RWPE2 (cell line): ENCODE measurements around the gene DESI2.

Experiments
- ATAC-seq: fragments of 200-7000 bp; cut with Tn5 transposase; 3 replicates; pipeline ENCODE4 v1.9.1; 2021; ENCODE audit warnings: low read depth
- DNase-seq: peaks from one replicate; pipeline ENCODE4 v3.0.0-alpha.2; 2020; ENCODE audit warnings: low spot score
- H3K27ac ChIP-seq: fragments of 450-650 bp; 2 replicates; pipeline ENCODE4 v1.5.1; 2017; ENCODE audit warnings: mild to moderate bottlenecking; ENCODE audit not compliant: poor library complexity, severe bottlenecking
- H3K27me3 ChIP-seq: fragments of 250-450 bp; sonication (Bioruptor Pico); 2 replicates; pipeline ENCODE4 v1.5.1; 2021; ENCODE audit warnings: mild to moderate bottlenecking, moderate library complexity; ENCODE audit not compliant: insufficient read depth, poor library complexity, severe bottlenecking
- H3K36me3 ChIP-seq: fragments of 250-450 bp; sonication (Bioruptor Pico); 2 replicates; pipeline ENCODE4 v1.5.1; 2020; ENCODE audit warnings: low read depth, mild to moderate bottlenecking, moderate library complexity
- H3K4me1 ChIP-seq: fragments of 250-450 bp; sonication (Bioruptor Pico); 2 replicates; pipeline ENCODE4 v1.5.1; 2021; ENCODE audit warnings: mild to moderate bottlenecking, moderate library complexity; ENCODE audit not compliant: insufficient read depth, poor library complexity, severe bottlenecking
- H3K4me3 ChIP-seq: fragments of 250-450 bp; sonication (Bioruptor Pico); 2 replicates; pipeline ENCODE4 v1.5.1; 2021; ENCODE audit warnings: mild to moderate bottlenecking, moderate library complexity; ENCODE audit not compliant: severe bottlenecking
- H3K9me3 ChIP-seq: fragments of 250-450 bp; sonication (Bioruptor Pico); 2 replicates; pipeline ENCODE4 v1.5.1; 2021; ENCODE audit warnings: mild to moderate bottlenecking, moderate library complexity; ENCODE audit not compliant: severe bottlenecking
- CTCF ChIP-seq: fragments of 450-650 bp; IDR thresholded peaks from one replicate; pipeline ENCODE4 v1.5.1; 2017; ENCODE audit warnings: mild to moderate bottlenecking, moderate library complexity; ENCODE audit not compliant: poor library complexity, severe bottlenecking

Gene DESI2

GRCh38 chr1:244709076-244709475 lies 56.1 kb downstream of the DESI2 start:
- no peak overlapping the region for H3K4me3 ChIP-seq
- H3K36me3 ChIP-seq: no peaks in the 10 kb centered on the region
- H3K9me3 ChIP-seq: no peaks in the 10 kb centered on the region
- DNase-seq (no peak), ATAC-seq (no peak)
- no peaks in the 10 kb centered on the region for H3K27me3 ChIP-seq
- no peaks in the 10 kb centered on the region for H3K4me1 ChIP-seq
- no peak overlapping the region for H3K27ac ChIP-seq
- TF ChIP-seq CTCF: no peak

GRCh38 chr1:244709476-244710368 lies 56.8 kb downstream of the DESI2 start:
- H3K4me1 ChIP-seq: no peaks in the 10 kb centered on the region
- H3K27me3 ChIP-seq: no peaks in the 10 kb centered on the region
- ATAC-seq (no peak), DNase-seq (no peak)
- no peaks in the 10 kb centered on the region for H3K9me3 ChIP-seq
- no peak overlapping the region for H3K27ac ChIP-seq
- H3K4me3 ChIP-seq: no peak overlapping the region
- no peak for TF ChIP-seq CTCF
- no peaks in the 10 kb centered on the region for H3K36me3 ChIP-seq

- TF ChIP-seq CTCF: no peak
- H3K36me3 ChIP-seq: no peaks in the 10 kb centered on the region
- ATAC-seq: no peak
- H3K9me3 ChIP-seq: no peaks in the 10 kb centered on the region
- no peak overlapping the region for H3K27ac ChIP-seq
- H3K4me3 ChIP-seq: no peak overlapping the region
- no peak for DNase-seq
- H3K4me1 ChIP-seq: no peaks in the 10 kb centered on the region
- no peaks in the 10 kb centered on the region for H3K27me3 ChIP-seq
These were observed 57.6 kb downstream of the DESI2 start for GRCh38 chr1:244710474-244711062.

GRCh38 chr1:244712669-244713068 lies 59.7 kb downstream of the DESI2 start:
- ATAC-seq: no peak
- no peak for TF ChIP-seq CTCF

GRCh38 chr1:244713332-244713731 lies 60.4 kb downstream of the DESI2 start:
- no peaks in the 10 kb centered on the region for H3K9me3 ChIP-seq
- ATAC-seq (no peak), DNase-seq (no peak)
- H3K27ac ChIP-seq: no peak overlapping the region
- H3K4me1 ChIP-seq: no peaks in the 10 kb centered on the region
- H3K27me3 ChIP-seq: no peaks in the 10 kb centered on the region
- no peak overlapping the region for H3K4me3 ChIP-seq
- no peaks in the 10 kb centered on the region for H3K36me3 ChIP-seq
- no peak for TF ChIP-seq CTCF

More at GRCh38 chr1:244712669-244713068, 59.7 kb downstream of the DESI2 start:
- no peaks in the 10 kb centered on the region for H3K27me3 ChIP-seq
- no peaks in the 10 kb centered on the region for H3K4me1 ChIP-seq
- no peak overlapping the region for H3K27ac ChIP-seq
- H3K36me3 ChIP-seq: no peaks in the 10 kb centered on the region
- no peaks in the 10 kb centered on the region for H3K9me3 ChIP-seq
- DNase-seq: no peak
- H3K4me3 ChIP-seq: no peak overlapping the region
